Measurements from ENCODE around the gene GRB7. TPM values are rescaled to one million over a fixed set of nuclear protein-coding genes. Genes with fewer than 3 reads are reported as not detected.

The GRB7 gene
- total and polyA plus RNA-seq, 10 of the 15 experiments (the other 5 are each of a cell fraction or from before 2014, with no cell fraction given), result 0.05 to 0.34 (median 0.19) TPM; not detected in 4

DNA sequence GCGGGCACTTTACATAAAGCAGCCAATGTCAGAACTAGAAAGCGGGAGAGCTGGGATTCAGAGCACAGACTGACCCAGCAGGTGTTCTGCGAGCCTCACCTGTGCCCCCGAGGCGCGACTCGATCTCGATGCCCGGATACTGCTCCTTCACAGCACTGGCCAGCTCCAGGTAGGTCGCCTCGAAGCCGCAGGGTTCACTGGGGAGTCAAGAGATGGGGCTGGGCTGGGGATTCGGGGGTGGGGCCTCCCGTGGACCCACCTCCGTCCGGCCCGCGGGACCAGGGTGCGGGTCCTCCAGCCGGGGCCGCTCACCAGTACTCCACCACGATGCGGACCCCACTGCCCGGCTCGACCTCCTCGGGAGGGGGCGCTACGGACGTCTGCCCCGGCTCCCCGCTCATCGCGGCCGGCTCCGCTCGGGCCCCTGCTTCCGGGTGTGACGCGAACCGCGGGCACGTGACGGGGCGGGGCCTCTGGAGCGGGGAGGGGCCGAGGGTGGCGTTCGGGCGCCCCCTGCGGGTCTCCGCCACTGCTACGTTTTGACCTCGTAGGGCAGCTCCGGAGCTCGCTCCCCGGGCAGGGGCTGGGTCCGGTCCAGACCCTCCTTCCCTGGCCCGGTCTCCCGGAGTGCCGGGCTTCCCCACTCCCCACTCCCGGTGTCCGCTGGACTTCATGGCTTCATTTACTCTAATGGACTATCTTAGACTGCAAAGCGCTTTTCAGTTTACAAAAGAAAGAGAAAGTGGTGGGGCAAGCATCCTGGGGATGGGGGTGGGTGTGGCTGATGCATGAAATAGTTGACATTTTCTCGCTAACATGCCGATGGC lies 7.4 kb upstream of the GRB7 start, which contains the start of gene MIEN1 (continued):
- TF ChIP-seq BHLHE40 (IDR thresholded peaks at IDR 0.05; ENCODE audit: borderline replicate concordance in 1 of 2, low read depth in 2 of 2, low read length in 1 of 2) (peak; percentile 98 to 99), CHD2 (IDR thresholded peaks at IDR 0.05; ENCODE audit: borderline replicate concordance, low read depth, low read length) (no peak; the same call in 1 of the 2 replicates), ASH2L (IDR thresholded peaks at IDR 0.05; ENCODE audit: borderline replicate concordance, low read depth) (no peak), FOS (IDR thresholded peaks at IDR 0.05; ENCODE audit: borderline replicate concordance, extremely low read depth, insufficient read length) (no peak), NR2C1 (IDR thresholded peaks at IDR 0.05) (peak; percentile 55), NRF1 (conservative IDR thresholded peaks at IDR 0.05; ENCODE audit: low read depth, low read length) (no peak), HCFC1 (IDR thresholded peaks at IDR 0.05; ENCODE audit: low read length) (0 out of 2 replicates have a peak, but pooled peaks have one; percentile 18), ZNF274 (IDR thresholded peaks at IDR 0.05; ENCODE audit: insufficient read depth, insufficient read length) (no peak), YBX1 (IDR thresholded peaks at IDR 0.05) (no peak), SUZ12 (IDR thresholded peaks at IDR 0.05; ENCODE audit: unreplicated experiment) (no peak), POU2F2 (IDR thresholded peaks at IDR 0.05; ENCODE audit: borderline replicate concordance, low read depth, low read length) (0 out of 3 replicates have a peak, but pooled peaks have one; percentile 29), CHD4 (IDR thresholded peaks at IDR 0.05) (no peak), STAT3 (IDR thresholded peaks at IDR 0.05; ENCODE audit: low read depth, low read length) (no peak), RELA (IDR thresholded peaks at IDR 0.05; ENCODE audit: borderline replicate concordance, partially characterized antibody) (no peak), SMARCA5 (IDR thresholded peaks at IDR 0.05) (peak; percentile 73), POLR2A (IDR thresholded peaks at IDR 0.05; ENCODE audit: low read depth, low read length) (peak; percentile 98), RUNX3 (IDR thresholded peaks at IDR 0.05; ENCODE audit: low read length) (peak; percentile 47), JUNB (IDR thresholded peaks at IDR 0.05) (no peak), SREBF2 (IDR thresholded peaks at IDR 0.05; ENCODE audit: low read length) (no peak), ZZZ3 (IDR thresholded peaks at IDR 0.05; ENCODE audit: control insufficient read depth, insufficient read length, low read depth) (no peak), CEBPB (IDR thresholded peaks at IDR 0.05; ENCODE audit: borderline replicate concordance in 1 of 2, low read depth in 2 of 2, low read length in 2 of 2) (no peak), ETV6 (conservative IDR thresholded peaks at IDR 0.05 in 1 of 2, IDR thresholded peaks at IDR 0.05 in 1 of 2; ENCODE audit: borderline replicate concordance in 1 of 2, low read depth in 1 of 2) (no peak)
- TF ChIP-seq, protein P1, sequence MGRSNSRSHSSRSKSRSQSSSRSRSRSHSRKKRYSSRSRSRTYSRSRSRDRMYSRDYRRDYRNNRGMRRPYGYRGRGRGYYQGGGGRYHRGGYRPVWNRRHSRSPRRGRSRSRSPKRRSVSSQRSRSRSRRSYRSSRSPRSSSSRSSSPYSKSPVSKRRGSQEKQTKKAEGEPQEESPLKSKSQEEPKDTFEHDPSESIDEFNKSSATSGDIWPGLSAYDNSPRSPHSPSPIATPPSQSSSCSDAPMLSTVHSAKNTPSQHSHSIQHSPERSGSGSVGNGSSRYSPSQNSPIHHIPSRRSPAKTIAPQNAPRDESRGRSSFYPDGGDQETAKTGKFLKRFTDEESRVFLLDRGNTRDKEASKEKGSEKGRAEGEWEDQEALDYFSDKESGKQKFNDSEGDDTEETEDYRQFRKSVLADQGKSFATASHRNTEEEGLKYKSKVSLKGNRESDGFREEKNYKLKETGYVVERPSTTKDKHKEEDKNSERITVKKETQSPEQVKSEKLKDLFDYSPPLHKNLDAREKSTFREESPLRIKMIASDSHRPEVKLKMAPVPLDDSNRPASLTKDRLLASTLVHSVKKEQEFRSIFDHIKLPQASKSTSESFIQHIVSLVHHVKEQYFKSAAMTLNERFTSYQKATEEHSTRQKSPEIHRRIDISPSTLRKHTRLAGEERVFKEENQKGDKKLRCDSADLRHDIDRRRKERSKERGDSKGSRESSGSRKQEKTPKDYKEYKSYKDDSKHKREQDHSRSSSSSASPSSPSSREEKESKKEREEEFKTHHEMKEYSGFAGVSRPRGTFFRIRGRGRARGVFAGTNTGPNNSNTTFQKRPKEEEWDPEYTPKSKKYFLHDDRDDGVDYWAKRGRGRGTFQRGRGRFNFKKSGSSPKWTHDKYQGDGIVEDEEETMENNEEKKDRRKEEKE (IDR thresholded peaks at IDR 0.05), result no peak
- TF ChIP-seq, protein P2, sequence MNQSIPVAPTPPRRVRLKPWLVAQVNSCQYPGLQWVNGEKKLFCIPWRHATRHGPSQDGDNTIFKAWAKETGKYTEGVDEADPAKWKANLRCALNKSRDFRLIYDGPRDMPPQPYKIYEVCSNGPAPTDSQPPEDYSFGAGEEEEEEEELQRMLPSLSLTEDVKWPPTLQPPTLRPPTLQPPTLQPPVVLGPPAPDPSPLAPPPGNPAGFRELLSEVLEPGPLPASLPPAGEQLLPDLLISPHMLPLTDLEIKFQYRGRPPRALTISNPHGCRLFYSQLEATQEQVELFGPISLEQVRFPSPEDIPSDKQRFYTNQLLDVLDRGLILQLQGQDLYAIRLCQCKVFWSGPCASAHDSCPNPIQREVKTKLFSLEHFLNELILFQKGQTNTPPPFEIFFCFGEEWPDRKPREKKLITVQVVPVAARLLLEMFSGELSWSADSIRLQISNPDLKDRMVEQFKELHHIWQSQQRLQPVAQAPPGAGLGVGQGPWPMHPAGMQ (IDR thresholded peaks at IDR 0.05; ENCODE audit: borderline replicate concordance), result no peak
- TF ChIP-seq, protein P3, sequence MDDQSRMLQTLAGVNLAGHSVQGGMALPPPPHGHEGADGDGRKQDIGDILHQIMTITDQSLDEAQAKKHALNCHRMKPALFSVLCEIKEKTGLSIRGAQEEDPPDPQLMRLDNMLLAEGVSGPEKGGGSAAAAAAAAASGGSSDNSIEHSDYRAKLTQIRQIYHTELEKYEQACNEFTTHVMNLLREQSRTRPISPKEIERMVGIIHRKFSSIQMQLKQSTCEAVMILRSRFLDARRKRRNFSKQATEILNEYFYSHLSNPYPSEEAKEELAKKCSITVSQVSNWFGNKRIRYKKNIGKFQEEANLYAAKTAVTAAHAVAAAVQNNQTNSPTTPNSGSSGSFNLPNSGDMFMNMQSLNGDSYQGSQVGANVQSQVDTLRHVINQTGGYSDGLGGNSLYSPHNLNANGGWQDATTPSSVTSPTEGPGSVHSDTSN (IDR thresholded peaks at IDR 0.05; ENCODE audit: insufficient replicate concordance, low read depth, low read length), result no peak
